ENCODE measurements around the gene NR3C2.

The NR3C2 gene

GRCh38 chr4:148429206-148429605 is 13.0 kb downstream of the NR3C2 start:
- TF ChIP-seq, protein P1, sequence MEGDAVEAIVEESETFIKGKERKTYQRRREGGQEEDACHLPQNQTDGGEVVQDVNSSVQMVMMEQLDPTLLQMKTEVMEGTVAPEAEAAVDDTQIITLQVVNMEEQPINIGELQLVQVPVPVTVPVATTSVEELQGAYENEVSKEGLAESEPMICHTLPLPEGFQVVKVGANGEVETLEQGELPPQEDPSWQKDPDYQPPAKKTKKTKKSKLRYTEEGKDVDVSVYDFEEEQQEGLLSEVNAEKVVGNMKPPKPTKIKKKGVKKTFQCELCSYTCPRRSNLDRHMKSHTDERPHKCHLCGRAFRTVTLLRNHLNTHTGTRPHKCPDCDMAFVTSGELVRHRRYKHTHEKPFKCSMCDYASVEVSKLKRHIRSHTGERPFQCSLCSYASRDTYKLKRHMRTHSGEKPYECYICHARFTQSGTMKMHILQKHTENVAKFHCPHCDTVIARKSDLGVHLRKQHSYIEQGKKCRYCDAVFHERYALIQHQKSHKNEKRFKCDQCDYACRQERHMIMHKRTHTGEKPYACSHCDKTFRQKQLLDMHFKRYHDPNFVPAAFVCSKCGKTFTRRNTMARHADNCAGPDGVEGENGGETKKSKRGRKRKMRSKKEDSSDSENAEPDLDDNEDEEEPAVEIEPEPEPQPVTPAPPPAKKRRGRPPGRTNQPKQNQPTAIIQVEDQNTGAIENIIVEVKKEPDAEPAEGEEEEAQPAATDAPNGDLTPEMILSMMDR (conservative IDR thresholded peaks at IDR 0.05; ENCODE audit: low read depth, low read length): no peak
- Histone ChIP-seq H3K27me3 (ENCODE audit: insufficient read depth, low read depth) (no peaks in the 10 kb centered on the region), H3K27ac (no peak overlapping the region), H3K9ac (no peak overlapping the region), H3K36me3 (ENCODE audit: insufficient read depth) (no peaks in the 10 kb centered on the region), H2AFZ (ENCODE audit: low read depth) (no peak overlapping the region), H3K4me1 (ENCODE audit: low read depth, poor library complexity, severe bottlenecking) (peaks cover 21% of the 10 kb centered on the region), H3K4me3 (IDR thresholded peaks at IDR 0.05; ENCODE audit: insufficient read depth, low read depth, low read length) (no peak overlapping the region), H3K4me2 (no peak overlapping the region), H4K20me1 (ENCODE audit: insufficient read depth) (no peaks in the 10 kb centered on the region), H3K79me2 (ENCODE audit: insufficient read depth, low read depth) (no peaks in the 10 kb centered on the region; the same call in 1 of the 2 replicates)

DNA sequence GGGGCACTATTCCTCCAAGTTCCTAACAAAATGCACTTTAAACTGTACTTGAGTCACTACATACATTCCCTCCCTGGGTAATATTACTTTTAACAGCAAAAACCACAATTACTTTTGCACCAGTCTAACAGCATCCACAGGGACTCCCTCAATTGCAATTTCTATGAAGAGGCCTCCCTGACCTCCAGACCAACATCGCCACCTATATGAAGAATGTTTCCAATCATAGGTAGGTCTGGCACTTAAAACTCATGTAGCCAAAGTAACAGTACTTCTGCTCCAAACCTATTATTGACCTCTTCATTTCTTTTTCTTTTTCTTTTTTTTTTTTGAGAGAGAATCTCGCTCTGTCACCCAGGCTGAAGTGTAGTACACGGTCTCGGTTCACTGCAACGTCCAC is 15.6 kb downstream of the NR3C2 start:
- no peak overlapping the region for H3K4me3 ChIP-seq (IDR thresholded peaks at IDR 0.05; ENCODE audit: insufficient read depth, low read depth, low read length)
- no peak overlapping the region for H3K9ac ChIP-seq
- H2AFZ ChIP-seq (ENCODE audit: low read depth): no peak overlapping the region
- H3K79me2 ChIP-seq (ENCODE audit: insufficient read depth, low read depth): no peaks in the 10 kb centered on the region
- H3K27me3 ChIP-seq (ENCODE audit: insufficient read depth, low read depth): no peaks in the 10 kb centered on the region
- H4K20me1 ChIP-seq (ENCODE audit: insufficient read depth): no peaks in the 10 kb centered on the region
- no peaks in the 10 kb centered on the region for H3K4me1 ChIP-seq (ENCODE audit: low read depth, poor library complexity, severe bottlenecking)
- H3K36me3 ChIP-seq (ENCODE audit: insufficient read depth): no peaks in the 10 kb centered on the region
- no peak overlapping the region for H3K27ac ChIP-seq
- TF ChIP-seq, protein P1 (conservative IDR thresholded peaks at IDR 0.05; ENCODE audit: low read depth, low read length): no peak
- no peak overlapping the region for H3K4me2 ChIP-seq

- H3K36me3 ChIP-seq (ENCODE audit: insufficient read depth): no peaks in the 10 kb centered on the region
- H3K4me3 ChIP-seq (IDR thresholded peaks at IDR 0.05; ENCODE audit: insufficient read depth, low read depth, low read length): no peak overlapping the region
- H4K20me1 ChIP-seq (ENCODE audit: insufficient read depth): no peaks in the 10 kb centered on the region
- TF ChIP-seq, protein P1 (conservative IDR thresholded peaks at IDR 0.05; ENCODE audit: low read depth, low read length): no peak
- H3K4me1 ChIP-seq (ENCODE audit: low read depth, poor library complexity, severe bottlenecking): no peaks in the 10 kb centered on the region
- no peak overlapping the region for H3K4me2 ChIP-seq
- no peak overlapping the region for H3K27ac ChIP-seq
- H3K79me2 ChIP-seq (ENCODE audit: insufficient read depth, low read depth): no peaks in the 10 kb centered on the region
- H2AFZ ChIP-seq (ENCODE audit: low read depth): no peak overlapping the region
- H3K9ac ChIP-seq: no peak overlapping the region
- no peaks in the 10 kb centered on the region for H3K27me3 ChIP-seq (ENCODE audit: insufficient read depth, low read depth)
Observed at GRCh38 chr4:148425327-148426110, 16.7 kb downstream of the NR3C2 start.

- no peak overlapping the region for H3K4me2 ChIP-seq
- H3K36me3 ChIP-seq (ENCODE audit: insufficient read depth): no peaks in the 10 kb centered on the region
- TF ChIP-seq, protein P1 (conservative IDR thresholded peaks at IDR 0.05; ENCODE audit: low read depth, low read length): no peak
- H3K27ac ChIP-seq: no peak overlapping the region
- no peaks in the 10 kb centered on the region for H3K4me1 ChIP-seq (ENCODE audit: low read depth, poor library complexity, severe bottlenecking)
- H3K27me3 ChIP-seq (ENCODE audit: insufficient read depth, low read depth): no peaks in the 10 kb centered on the region
- no peak overlapping the region for H2AFZ ChIP-seq (ENCODE audit: low read depth)
- H3K4me3 ChIP-seq (IDR thresholded peaks at IDR 0.05; ENCODE audit: insufficient read depth, low read depth, low read length): no peak overlapping the region
- no peaks in the 10 kb centered on the region for H4K20me1 ChIP-seq (ENCODE audit: insufficient read depth)
- H3K9ac ChIP-seq: no peak overlapping the region
- H3K79me2 ChIP-seq (ENCODE audit: insufficient read depth, low read depth): no peaks in the 10 kb centered on the region
Observed at GRCh38 chr4:148420397-148420796, 21.8 kb downstream of the NR3C2 start.

All from KMS-11 (cell line).